GM20000 (cell line): Measurements from ENCODE around the gene C1orf174.

Experiments
- DNase-seq: peaks from one replicate; pipeline ENCODE4 v3.0.0; 2012; ENCODE audit warnings: low spot score
- TF ChIP-seq, protein P1 (sequence below): IDR thresholded peaks from 2 replicates; pipeline ENCODE4 v1.5.1; 2012; ENCODE audit warnings: mild to moderate bottlenecking, control low read depth; ENCODE audit errors: extremely low read depth, missing control alignments

Gene C1orf174

DNA sequence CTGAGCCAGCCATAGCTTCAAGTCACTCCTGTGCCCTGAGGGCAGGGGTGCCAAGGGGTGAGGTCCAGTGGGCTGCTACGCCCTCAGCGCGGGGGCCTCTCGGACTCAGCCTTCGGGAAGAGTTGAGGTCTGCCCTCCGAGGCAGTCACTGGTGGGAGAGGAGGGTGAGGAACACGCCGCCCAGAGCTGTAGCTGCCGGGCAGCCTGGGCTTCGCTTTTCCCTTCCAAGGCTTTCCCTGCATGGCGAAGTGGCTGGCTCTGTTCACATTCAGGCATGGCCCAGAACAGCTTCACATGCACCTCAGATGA, 43.0 kb upstream of the C1orf174 start:
- DNase-seq: no peak
- TF ChIP-seq, protein P1, sequence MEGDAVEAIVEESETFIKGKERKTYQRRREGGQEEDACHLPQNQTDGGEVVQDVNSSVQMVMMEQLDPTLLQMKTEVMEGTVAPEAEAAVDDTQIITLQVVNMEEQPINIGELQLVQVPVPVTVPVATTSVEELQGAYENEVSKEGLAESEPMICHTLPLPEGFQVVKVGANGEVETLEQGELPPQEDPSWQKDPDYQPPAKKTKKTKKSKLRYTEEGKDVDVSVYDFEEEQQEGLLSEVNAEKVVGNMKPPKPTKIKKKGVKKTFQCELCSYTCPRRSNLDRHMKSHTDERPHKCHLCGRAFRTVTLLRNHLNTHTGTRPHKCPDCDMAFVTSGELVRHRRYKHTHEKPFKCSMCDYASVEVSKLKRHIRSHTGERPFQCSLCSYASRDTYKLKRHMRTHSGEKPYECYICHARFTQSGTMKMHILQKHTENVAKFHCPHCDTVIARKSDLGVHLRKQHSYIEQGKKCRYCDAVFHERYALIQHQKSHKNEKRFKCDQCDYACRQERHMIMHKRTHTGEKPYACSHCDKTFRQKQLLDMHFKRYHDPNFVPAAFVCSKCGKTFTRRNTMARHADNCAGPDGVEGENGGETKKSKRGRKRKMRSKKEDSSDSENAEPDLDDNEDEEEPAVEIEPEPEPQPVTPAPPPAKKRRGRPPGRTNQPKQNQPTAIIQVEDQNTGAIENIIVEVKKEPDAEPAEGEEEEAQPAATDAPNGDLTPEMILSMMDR: no peak

DNA sequence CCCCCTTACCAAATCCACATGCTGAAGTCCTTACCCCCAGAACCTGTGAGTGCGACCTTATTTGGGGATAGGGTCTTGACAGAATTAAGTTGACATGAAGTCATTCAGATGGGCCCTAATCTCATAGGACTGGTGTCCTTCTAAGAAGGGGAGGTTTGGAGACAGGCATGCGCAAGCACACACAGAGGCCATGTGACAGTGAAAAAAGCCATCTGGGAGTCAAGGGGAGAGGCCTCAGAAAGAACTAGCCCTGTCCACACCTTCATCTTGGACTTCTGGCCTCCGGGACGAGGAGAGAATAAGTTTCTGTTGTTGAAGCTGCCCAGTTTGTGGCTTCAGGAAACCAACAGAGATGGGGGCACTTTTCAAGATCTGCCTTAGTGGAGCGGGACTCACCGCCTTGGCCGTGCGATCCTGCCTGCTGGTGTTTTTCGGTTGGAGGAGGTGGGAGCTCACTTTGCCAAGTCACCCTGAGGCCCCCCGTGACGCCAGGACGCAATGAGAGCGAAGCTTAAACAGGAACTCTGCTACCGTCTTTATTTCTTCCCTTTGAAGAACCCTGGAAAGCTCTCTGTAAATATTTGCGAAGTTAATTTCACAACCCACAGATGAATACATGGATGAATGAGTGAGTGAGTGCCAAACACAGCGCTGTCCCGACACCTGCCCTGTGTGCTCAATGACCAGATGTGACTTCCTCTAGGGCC, 42.5 kb upstream of the C1orf174 start:
- no peak for DNase-seq
- TF ChIP-seq, protein P1: no peak

DNA sequence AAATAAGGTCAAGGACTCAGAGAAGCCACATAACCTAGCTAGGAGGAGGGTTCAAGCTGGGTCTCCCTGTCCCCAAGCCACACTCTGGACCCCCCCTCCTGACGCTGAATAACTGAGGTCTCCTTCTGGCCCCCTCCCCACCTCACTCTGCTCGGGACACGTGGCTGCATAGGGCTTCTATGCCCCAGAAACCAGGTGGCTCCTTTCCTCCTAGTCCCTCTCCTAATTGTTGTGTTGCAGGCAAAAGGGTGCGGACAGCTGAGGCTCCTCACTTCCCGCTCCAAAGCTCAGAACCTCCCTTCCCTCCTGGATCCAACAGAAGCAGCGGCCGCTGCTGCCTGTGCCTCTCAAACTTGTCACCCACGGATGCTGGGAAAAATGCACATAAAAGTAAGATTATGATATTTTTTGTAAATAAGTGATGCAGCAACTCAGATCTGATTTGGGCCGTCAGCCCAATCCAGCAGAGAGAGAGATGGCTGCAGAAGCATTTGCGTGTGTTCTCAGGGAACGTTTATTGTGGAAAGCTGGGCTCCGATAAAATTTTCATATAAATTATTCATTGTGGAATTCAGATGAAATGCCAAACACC, 40.8 kb upstream of the C1orf174 start:
- no peak for DNase-seq

DNA sequence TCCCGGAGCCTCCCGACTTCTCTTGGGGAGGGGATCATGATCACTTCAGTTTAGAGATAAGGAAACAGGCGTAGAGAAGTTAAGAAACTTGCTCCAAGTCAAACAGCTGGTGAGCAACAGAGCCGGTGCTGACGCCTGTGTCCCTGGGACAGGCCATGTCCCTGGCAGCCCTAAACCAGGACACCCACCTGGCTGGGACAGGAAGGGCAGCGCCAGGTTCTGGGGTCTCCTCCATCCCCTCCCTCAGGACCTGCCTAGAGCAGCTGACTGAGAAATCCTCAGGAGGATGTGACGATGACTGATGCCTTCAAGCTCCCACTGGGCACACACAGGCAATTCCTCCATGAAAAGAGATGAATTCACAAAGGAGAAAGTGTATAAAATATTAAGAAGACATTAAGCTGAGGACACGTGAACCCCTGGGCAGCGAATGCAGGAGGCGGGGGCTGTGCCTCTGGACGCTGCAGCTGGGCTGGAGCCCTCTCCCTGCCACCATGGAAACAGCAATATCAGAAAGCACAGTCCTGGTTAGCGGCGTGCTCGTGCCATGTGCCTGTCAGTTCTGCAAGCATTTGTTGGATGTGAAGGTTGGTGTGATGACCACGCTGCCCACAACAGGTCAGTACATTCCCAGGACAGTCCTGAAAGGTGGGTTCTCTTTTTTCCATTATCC, 40.1 kb upstream of the C1orf174 start:
- TF ChIP-seq, protein P1: no peak
- DNase-seq: no peak

More for the DNA sequence above, 40.8 kb upstream of the C1orf174 start:
- TF ChIP-seq, protein P1: no peak

DNA sequence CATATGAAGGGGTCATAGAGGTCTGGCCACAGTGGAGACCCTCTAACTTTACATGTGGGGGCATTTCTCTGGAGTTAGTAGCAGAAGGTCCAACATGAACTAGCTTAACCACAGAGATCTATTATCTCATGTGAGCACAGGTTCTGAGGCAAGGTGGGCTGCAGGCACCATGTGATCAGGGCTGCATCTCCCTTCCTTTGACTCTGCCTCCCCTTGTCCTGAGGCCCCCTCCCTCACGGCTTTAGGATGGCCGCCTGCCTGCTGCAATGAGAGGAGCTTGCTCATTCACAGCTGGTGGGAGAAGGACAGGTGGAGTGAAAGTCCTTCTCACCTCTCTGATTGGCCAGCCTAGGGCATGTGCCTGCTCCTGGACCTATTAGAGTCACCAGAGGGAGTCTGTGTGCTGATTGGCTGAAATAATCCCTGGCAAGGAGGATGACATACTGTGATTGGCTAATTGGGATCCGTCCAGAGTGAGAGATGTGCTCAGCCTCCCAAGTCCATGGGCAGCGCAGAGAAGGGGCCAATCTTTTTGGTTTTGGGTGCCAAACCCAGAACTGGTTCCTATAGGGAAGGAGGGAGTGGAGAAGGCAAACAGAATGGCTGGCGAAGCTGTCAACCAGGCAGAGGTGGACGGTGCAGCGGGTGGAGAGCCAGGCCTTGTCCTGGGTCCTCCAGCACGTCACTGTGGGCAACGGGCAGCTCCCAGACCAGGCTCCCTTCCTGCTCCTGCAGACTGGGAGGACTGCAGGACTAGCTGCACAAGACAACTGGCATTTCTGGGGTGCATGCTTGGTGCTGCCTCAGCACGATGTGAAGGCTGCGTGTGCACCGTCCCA, 39.4 kb upstream of the C1orf174 start:
- TF ChIP-seq, protein P1: no peak

DNA sequence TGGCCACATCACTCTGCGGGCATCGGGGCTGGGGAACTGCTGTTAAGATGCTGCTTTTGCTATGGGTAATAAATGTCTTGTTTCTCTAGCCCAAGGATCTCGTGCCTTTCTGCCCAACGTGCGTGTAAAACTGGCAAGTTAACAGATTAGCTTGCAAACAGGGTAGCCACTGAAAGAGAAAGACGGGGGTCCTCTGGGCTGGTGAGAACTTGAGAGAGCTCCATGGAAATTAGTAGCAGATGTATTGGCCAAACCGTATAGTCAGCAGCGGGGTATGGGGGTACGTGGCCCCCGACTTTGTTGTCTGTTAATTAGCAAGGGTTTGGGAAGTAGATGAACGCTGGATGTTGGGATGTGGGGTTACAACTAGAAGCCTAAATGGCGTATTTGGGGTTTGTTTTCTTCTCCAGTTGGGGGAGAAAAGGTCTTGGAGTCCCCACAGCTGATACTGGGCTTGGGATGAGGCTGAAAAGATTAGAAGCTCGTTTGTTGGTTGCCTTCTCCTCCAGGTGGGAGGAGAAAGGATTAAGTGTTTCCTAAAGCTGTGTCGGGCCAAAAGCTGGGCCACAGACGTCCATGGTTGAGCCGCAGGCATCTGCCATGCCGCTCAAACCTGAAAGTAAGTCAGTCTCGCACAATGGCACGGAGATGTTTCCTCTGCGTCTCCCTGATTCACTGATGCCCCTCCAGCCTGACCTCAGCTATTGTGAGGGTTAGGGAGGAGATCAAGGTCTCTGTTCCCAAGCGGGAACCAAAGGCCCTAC, 32.3 kb upstream of the C1orf174 start:
- TF ChIP-seq, protein P1: no peak
- no peak for DNase-seq

More for the DNA sequence above, 39.4 kb upstream of the C1orf174 start:
- DNase-seq: no peak
